HG02623 (cell line): Measurements from ENCODE around the gene C18orf63.
"Not testable (repeated sequence)": the region's sequence is repeated elsewhere in the genome, so short reads cannot be mapped to it uniquely, and the experiment has no call there.

Experiments used
- ATAC-seq: cut with Tn5 transposase; IDR thresholded peaks from one replicate; pipeline ENCODE4 v1.9.1; 2021; ENCODE audit warnings: moderate library complexity; ENCODE audit not compliant: unreplicated experiment

C18orf63 gene

DNA sequence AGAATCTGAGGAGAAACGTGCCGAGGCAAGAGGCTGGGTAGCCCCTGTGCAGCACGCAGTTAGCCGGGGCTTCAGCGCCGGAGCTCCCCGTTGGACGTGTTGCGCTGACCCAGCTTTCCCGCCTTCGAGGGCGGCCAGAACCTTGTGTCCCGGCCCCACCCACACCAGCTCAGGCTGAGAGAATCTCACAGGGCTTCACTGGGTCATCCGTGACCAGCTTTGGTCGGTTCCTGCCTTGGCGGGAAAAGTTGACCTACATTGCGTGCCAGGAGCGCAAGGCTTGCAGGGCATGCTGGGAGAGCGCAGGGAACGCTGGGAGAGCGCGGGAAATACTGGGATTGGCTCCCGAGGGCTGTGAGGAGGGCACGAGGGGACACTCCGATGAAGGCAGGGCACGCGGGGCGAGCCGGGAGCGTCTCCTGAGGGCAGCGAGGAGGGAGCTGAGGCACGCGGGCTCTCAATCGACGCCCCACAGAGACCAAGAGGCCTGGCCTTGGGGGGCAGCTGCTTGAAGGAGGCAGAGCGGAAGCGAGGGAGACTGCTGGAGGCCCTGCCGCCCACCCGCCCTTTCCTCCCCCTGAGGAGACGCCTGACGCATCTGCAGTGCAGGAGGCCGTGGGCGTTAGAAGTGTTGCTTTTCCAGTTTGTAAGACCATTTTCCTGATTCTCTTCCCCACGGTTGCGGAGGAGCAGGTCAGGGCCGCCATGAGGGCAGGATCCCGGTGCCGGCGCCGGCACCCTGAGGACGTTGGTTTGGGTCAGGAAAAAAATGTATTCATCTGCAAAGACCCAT is at the start of gene C18orf63:
Gene C18orf63 (plus strand): TSS at position 376 of the 793 bp plus-strand sequence. CDS start 2,027 bp downstream, outside the sequence.
- ATAC-seq = no peak

DNA sequence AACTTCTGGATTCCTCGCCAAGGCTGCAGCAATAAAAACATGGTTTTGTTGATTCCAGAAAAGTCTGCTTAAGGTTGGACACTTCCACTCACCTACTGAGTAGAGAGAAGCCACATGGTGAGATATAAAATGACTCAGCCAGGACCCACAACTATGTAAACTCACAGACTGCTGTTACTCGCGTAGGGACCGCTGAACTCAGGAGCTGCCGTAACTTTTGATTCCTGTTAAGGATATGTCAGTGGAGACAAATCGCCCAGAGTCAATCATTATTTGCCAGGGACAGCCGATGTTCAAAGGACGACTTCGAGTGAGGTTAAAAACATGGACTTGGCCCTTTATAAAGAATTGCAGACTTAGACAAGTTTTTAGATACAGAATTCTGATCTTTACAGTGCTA is 49.5 kb upstream of the C18orf63 start:
- no peak for ATAC-seq

DNA sequence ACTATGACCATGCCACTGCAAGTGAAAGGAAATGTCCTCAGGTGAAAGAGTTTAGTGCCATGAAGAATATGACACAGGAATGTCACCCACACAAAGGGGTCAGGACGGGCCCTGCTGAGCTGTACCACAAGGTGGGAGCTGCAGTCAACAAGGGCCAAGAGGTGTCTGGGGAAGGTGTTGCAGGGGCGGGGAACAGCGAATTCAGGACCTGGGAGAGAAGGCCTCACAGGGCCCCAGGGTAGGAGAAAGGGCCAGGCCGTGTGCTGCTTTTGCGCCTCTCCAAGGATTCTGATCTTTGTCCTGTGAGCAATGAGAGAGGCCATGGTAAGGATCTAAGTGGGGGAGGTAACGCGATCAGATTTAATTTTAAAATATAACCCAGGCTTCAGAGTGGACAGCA is 47.5 kb upstream of the C18orf63 start:
- ATAC-seq = no peak

- ATAC-seq = no peak
These were observed 46.6 kb upstream of the C18orf63 start for GRCh38 chr18:74268933-74269620.

GRCh38 chr18:74271635-74272034 is 44.0 kb upstream of the C18orf63 start:
- no peak for ATAC-seq

DNA sequence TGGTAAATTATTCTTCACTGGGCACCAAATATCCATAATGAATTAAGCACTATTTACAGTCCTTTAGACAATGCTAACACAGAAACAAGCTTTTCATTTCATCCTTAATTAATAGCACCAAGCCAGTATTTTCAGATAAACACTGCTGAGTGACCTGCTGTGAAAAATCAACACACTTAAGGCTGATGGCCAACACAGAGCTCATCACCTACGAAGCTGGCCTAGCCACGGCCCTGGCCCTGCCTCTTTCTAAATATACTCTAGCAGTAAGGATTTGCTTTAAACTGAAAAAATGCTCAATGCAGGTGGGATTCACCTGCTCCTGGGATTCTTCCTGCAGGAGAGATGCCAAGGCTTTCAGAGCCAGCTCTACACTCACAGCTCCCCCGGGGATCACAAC is 42.2 kb upstream of the C18orf63 start:
- ATAC-seq = no peak

GRCh38 chr18:74274700-74275099 is 40.9 kb upstream of the C18orf63 start:
- no peak for ATAC-seq

GRCh38 chr18:74275736-74276135 is 39.9 kb upstream of the C18orf63 start:
- no peak for ATAC-seq

DNA sequence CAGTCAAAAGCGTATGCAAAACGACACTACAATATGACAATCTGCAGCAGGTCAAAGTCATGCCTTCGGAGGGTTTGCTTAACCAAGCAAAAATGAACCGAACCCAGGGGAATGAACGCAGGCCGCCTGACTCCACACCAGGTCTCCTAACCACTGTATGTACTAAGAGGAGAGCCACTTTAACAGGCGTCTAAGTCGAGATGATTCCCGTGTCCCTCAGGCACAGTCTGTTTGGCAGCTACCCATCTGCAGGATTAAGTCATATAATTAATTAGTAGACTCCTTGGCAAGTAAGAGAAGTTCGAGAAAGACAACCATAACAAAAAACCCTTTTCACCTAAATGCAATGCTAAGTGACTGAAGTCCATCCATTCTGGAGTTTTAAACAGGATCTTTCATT is 39.0 kb upstream of the C18orf63 start:
- no peak for ATAC-seq

DNA sequence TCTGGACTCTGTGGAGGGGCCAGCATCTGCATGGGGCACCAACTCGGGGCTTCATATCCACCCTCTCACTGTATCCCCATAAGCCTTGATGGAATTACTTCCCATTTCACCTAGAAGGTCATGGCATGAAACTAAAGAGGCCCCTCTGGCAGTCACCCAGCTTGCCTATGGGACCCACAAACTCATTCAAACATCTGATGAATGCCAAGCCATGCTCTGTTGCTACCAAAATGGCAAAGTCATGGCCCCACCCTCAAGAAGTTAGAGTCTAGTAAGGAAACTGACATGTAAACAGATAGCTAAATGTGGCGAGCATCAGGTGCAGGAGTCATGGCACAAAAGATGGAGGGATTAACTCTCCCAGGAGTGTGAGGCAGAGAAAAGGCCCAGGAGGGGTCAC is 38.3 kb upstream of the C18orf63 start:
- ATAC-seq = no peak

DNA sequence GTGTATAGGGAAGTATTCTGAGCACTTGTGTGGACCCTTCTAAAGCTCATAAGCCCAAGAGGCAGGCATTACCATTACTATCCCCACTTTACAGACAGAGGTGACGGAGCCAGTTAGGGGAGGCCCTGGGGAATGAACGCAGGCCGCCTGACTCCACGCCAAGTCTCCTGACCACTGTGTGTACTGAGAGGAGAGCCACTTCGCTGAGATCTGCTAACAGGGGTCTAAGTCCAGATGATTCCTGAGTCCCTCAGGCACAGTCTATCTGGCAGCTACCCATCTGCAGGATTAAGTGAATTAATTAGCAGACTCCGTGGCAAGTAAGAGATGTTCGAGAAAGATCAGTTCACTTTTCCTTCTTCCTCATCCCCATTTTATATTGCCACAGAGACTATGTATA is 37.6 kb upstream of the C18orf63 start:
- no peak for ATAC-seq

DNA sequence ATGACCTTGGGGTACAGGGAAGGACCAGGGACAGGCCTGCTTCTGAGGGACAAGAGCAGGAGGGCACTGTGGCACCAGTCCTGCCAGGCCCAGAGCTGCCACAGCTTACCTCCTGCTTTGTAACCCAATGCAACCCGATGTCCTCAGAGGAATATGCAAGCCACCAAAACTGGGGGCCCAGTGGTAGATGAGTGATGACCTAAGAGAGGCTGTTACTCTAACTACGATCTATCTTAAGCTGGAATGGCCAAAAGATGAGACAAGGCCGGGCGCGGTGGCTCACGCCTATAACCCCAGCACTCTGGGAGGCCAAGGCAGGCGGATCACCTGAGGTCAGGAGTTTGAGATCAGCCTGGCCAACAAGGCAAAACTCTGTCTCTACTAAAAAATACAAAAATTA is 36.7 kb upstream of the C18orf63 start:
- no peak for ATAC-seq

- no peak for ATAC-seq
These were observed 34.3 kb upstream of the C18orf63 start for GRCh38 chr18:74281011-74281979.

GRCh38 chr18:74281980-74282754 is 33.5 kb upstream of the C18orf63 start:
- no peak for ATAC-seq

GRCh38 chr18:74282755-74283554 is 32.7 kb upstream of the C18orf63 start:
- ATAC-seq = no peak

GRCh38 chr18:74283646-74284045 is 32.0 kb upstream of the C18orf63 start:
- no peak for ATAC-seq

- no peak for ATAC-seq
These were observed 31.3 kb upstream of the C18orf63 start for GRCh38 chr18:74284191-74284979.

DNA sequence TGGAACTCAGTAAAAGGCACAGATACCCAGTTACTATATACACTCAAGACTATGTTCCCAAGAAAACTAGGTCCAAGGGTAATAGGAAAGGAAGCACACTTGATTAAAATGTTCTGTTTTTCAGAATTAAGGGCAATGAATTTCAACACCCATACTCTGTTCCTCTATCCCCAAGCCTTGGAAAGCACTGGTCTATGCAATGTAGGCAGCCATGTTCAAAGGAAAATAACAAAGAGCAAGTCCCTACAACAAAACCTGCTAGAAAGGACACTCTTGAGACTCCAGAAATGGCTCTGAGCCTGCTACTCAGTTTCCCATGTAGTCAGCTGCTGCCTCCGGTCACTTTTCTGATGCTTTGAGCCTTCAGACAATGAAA is 30.7 kb upstream of the C18orf63 start:
- ATAC-seq = no peak

DNA sequence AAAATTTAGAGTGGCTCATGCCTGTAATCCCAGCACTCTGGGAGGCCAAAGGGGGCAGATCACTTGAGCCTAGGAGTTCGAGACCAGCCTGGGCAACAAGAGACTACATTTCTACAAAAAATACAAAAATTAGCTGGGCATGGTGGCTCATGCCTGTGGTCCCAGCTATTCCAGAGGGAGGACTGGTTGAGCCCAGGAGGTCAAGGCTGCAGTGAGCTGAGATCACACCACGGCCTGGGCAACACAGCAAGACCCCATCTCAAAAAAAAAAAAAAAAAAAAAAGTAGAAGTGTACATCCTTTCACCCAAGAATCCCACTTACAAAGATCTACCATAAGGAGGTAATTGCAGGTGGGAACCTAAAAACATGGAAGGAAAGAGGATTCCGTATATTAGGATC is 30.1 kb upstream of the C18orf63 start:
- ATAC-seq = not testable (repeated sequence)
